HG03342 (cell line): ENCODE measurements around the gene TGFB2.
A peak's percentile ranks its signal among the peaks of the same experiment; 100 is the strongest.

Experiments used
- ATAC-seq: cut with Tn5 transposase; IDR thresholded peaks from one replicate; pipeline ENCODE4 v1.9.1; 2021; ENCODE audit warnings: mild to moderate bottlenecking, moderate library complexity; ENCODE audit not compliant: unreplicated experiment

The TGFB2 gene

DNA sequence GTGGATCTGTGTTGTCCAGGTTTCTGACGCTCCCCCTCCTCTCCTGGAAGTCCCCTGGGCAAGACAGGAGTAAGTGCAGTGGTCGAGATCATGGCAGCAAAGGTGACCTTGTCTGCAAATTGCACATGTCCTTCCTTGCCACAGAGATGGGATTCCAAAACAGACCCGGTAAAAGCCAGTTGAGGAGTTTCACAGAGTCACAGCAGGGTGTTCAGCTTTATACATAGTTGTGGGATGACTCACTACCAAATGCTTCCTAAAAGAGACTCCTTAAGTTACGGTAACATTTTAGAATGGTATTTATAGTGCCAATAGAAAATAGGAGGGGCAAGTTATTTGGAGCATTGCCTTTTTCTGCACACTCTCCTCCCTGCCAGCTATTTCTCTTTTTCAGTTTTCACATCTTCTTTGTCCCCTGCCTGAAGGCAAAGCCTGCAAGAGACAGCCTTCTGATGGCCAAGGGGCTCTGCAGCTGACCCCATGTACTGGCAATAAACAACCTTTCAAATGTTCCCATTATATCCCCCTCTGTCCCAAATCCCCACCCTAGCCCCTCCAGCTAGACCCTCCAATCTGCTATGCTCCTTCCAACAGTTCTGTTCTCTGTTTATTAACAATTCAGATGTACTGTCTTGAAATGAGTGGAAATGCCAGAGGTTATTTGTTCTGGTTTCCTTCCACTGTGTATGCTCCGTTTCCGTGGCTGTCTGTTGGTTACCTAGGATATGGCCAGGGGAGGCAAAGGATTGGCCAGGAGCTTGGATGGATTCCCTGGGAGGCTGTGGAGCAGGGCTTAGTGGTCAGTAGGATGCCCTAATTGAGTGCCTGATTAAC is 115.0 kb downstream of the TGFB2 start:
- no peak for ATAC-seq

DNA sequence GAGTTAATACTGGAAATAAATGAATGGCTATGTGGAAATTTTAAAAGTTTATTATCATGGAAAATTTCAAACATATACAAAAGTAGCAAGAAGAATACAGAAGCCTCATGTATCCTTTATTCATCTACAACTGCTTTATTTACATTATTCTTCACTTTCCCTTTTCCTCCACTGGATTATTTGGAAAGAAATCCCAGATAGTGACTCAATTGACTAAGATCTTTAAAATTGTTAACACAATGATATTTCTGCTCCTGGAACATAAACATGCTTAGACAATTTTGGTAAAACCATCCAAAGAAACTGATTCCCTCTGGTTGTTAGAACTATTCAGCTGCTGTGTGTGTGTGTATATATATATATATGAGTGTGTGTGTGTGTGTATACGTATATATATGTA is 116.2 kb downstream of the TGFB2 start:
- ATAC-seq: no peak

DNA sequence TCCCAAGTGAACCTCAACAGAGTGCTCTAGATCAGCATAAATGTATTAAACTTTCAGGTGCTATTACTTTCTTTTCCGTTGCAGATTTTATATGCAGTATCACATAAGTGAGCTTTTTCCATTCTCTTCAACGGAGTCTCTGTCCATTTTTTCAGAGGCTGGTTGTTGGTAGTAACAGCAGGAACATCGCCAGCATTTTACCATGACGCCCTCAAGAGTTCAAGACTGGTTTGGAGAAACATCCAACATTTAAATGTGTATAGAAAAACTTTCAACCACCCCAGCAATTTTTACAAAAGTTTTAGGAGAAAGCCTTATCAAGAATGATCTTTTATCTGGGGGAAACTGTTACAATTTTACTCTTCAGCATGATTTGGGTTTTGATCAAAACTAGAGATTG is 117.0 kb downstream of the TGFB2 start:
- no peak for ATAC-seq

- no peak for ATAC-seq
Observed at GRCh38 chr1:218462587-218462986, 117.5 kb downstream of the TGFB2 start.

DNA sequence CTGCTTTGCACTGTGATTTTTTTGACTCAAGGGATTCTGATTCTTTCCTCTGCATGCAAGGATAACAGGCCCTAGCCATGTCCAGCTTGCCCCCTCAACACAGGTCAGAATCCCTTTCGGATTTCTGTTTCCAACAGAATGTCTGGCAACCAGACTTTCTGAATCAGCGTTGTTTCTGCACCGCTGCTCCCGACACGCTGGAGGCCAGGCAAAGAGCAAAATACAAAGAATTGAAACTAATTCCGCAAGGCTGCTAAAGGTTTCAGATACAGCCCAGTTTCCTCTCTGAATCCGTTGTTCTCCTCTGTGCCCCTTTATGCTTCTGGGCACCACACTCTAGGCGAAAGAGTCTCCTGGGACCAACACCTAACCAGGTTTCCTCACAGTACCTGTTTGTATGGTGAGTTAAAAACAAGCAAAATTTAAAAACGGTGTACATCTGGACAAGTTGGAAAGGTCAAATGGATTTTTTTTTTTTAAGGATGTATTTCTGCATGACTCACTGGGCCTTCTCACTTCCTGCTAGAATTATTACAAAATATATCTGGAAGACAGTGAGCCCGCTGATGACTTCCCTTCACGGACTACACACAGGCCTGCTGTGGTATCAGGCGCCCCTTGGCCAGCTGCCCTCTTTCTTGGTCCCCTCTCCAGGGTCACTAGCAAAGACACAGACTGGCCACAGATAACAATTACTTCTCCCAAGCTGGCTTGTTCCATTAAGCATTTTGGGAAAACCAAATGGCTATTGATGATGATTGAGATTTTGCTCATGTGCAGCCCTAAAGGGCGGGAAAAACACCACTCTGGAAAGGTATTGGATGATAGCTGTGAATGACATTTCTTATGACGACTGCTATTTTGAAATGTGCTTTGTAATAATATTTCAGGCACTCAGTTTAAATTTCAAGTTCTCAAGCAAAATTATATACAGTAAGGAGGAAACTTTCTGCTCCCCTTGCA is 118.3 kb downstream of the TGFB2 start:
- ATAC-seq: no peak

- no peak for ATAC-seq
Observed at GRCh38 chr1:218464871-218465270, 119.7 kb downstream of the TGFB2 start.

GRCh38 chr1:218466341-218467010 is 121.3 kb downstream of the TGFB2 start:
- no peak for ATAC-seq

GRCh38 chr1:218467101-218468072 is 122.3 kb downstream of the TGFB2 start:
- no peak for ATAC-seq

DNA sequence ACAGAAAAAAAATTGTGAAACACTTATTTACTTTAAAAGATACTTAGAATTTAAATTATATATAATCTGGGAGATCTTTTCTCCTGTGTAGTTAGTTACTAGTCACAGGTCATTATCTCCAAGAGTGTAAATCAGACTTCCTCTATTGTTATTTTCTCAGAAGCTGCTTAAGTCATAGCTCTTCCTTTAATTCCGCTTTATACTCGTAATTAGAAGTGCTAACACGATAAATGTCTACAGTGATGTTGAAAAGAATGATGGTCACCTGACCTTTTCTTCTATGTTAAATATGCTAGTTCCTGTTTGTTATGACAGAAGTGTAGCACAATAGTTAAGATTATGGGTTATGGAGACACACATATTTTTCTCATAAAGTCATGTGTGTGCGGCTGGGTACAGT is 123.6 kb downstream of the TGFB2 start:
- ATAC-seq: no peak

DNA sequence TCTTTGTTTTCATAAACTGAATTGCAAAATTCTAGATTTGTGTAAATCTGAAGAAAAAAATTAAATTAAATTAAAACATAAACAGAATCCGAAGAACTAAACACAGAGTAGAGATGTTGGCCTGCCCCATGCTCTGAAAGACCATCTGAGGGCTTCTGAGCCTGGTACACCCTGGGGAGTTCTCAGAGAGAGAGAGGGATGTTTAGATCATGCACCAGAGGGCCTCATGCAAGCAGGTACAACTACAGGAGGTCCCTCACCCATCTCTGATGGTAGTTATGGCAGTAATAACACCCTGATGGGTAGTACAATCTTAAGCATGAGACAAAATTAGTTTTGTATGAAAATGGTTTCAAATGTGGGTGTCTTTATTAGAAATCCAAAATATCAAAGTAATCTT is 127.7 kb downstream of the TGFB2 start:
- no peak for ATAC-seq

DNA sequence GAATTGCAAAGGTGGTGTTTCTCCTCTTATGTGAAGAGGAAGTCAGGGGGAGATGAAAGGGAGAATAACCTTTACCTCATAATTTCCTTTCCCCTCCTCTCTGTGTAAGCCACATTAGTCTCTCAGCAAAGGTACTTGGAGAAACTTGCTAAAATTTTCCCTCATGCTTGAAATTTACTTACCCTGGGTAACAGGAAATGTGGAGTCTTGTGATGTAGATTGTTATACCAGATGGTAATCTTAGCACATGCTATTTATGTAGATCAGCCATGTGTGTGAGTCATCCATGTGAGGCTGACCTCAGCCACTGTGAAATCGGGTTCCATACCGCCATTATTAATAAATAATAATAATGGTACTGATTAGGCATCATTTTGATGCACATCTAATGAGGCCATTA is 128.4 kb downstream of the TGFB2 start:
- ATAC-seq: peak; percentile 58

- no peak for ATAC-seq
Observed at GRCh38 chr1:218474128-218474527, 129.0 kb downstream of the TGFB2 start.

DNA sequence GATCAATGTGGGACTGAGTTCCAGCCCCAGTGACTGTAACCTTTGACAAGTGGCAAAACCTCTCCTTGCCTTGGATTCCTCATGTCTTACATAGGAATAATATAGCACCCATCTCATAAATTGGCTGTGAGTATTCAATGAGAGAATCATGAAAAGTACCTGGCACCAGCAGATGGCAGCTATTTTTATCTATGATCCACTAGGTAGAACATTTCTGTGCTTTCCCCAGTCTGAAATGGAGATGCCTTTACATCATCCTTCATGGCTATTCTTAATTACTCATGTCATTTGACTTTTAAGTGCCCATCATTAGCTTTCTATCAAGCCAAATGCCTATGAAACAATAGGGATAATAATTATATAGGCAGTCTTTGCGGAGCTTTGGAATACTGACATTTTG is 130.1 kb downstream of the TGFB2 start:
- ATAC-seq: no peak

- ATAC-seq: no peak
Observed at GRCh38 chr1:218475699-218476098, 130.6 kb downstream of the TGFB2 start.

- ATAC-seq: no peak
Observed at GRCh38 chr1:218476385-218476784, 131.2 kb downstream of the TGFB2 start.

DNA sequence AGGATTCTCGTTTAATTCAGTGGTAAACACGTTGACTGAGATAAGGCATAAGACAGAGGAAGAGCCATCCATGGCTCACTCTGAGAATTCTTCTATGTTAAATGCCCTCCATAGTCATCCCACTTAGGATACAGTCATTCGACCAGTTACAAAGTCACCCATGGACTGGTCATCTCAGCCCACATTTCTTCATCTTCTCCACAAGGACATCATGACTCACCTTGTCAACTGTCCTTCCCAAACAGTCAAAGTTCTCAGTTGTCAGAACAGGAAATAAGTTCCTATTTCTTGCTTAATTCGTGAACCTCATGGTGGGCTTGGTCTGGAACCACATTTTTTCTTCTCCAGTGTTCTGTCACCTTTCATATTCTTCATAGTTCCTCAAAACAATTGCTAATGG is 133.2 kb downstream of the TGFB2 start:
- no peak for ATAC-seq

DNA sequence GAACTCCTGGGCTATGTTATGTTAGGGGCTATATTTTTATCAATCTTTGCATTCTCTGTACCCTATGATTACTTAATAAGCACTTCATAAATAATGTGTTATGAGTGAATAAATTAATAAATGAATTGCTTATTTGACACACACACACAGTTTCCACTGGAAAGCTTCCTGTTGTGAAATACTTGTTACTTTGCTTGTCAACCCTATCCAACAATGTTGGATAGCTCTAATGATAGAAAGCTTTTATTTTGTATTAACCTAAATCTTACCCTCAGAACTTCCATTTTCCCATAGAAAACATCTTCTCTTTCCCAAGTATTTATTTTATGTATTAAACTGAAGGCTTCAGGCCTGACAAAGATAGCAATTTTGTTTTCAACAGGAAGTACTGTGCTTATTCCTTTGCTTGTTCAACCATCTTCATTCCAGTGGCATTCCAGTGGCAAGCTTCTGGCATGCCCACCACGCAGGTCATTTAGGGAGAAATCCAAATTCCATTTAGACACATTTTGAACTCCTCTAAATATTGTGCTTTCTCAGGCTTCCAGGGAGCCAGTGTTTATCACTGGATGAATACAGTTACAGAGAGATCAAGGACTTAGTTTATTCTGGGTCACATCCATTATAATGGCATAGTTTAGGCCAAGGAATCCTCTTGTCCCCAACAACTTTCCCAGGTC is 134.4 kb downstream of the TGFB2 start:
- ATAC-seq: no peak

- ATAC-seq: no peak
Observed at GRCh38 chr1:218480137-218480536, 135.0 kb downstream of the TGFB2 start.

DNA sequence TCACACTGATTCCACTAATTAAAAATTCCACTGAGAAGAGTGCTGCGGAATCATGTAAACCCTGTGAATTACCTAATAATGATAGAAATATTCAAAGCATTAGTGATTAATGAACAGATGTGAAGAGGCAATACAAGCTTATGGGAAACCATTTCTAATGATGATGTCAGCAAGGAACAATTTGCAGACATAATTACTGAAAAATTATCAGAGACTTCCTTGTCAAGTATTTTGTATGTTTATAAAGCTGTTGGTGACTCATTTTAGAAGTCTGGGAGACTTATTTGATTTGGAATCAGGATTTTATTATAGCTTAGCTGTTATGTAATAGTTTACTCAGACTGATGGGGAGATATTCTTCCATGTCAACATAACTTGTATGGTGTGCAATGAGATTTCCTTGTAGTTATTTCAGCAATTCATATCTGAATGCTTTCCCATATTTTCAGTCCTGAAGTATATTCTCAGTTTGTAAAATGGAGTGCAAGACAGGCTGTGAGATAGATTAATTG is 135.5 kb downstream of the TGFB2 start:
- no peak for ATAC-seq
